Measurements from ENCODE around the gene RAPGEF1. TPM values are rescaled to one million over a fixed set of nuclear protein-coding genes. Genes with fewer than 3 reads are reported as not detected.

RAPGEF1 gene
- total RNA-seq, 4 donors from 2014 or later: 32.0 to 57.3 (median 38.9) TPM

GRCh38 chr9:131545003-131545785, 194.7 kb downstream of the RAPGEF1 start, which contains the start of gene PRRT1B:
Gene PRRT1B (plus strand): TSS chr9:131545523. CDS start chr9:131545616, 93 bp downstream.
- Histone ChIP-seq H3K4me3 (peak within 1 kb of the TSS in 2 of 4 donors; percentile 5 to 27), H3K27me3 (peaks cover 0 to 61% of the 10 kb centered on the region in 2 donors)
- no peak for DNase-seq (ENCODE audit: low spot score in 2 of 2)

GRCh38 chr9:131543141-131543540, 196.7 kb downstream of the RAPGEF1 start:
- DNase-seq (ENCODE audit: low spot score in 2 of 2): no peak
- no peaks in the 10 kb centered on the region for H3K36me3 ChIP-seq
- H3K27ac ChIP-seq: no peak overlapping the region
- no peak overlapping the region for H3K4me3 ChIP-seq
- peaks cover 0 to 19% (median 6%) of the 10 kb centered on the region in 4 donors for H3K4me1 ChIP-seq
- 88 to 91% methylated on average over 6 of the region's 6 CpGs for WGBS, 2 donors
- peaks cover 0 to 47% of the 10 kb centered on the region in 2 donors for H3K27me3 ChIP-seq
- H3K9me3 ChIP-seq: peaks cover 0 to 36% (median 8%) of the 10 kb centered on the region in 4 donors
- TF ChIP-seq EP300 (IDR thresholded peaks at IDR 0.05) (no peak), POLR2A (IDR thresholded peaks at IDR 0.05) (no peak)
- TF ChIP-seq, protein P1, sequence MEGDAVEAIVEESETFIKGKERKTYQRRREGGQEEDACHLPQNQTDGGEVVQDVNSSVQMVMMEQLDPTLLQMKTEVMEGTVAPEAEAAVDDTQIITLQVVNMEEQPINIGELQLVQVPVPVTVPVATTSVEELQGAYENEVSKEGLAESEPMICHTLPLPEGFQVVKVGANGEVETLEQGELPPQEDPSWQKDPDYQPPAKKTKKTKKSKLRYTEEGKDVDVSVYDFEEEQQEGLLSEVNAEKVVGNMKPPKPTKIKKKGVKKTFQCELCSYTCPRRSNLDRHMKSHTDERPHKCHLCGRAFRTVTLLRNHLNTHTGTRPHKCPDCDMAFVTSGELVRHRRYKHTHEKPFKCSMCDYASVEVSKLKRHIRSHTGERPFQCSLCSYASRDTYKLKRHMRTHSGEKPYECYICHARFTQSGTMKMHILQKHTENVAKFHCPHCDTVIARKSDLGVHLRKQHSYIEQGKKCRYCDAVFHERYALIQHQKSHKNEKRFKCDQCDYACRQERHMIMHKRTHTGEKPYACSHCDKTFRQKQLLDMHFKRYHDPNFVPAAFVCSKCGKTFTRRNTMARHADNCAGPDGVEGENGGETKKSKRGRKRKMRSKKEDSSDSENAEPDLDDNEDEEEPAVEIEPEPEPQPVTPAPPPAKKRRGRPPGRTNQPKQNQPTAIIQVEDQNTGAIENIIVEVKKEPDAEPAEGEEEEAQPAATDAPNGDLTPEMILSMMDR (IDR thresholded peaks at IDR 0.05): no peak

More at GRCh38 chr9:131545003-131545785, 194.7 kb downstream of the RAPGEF1 start, which contains the start of gene PRRT1B:
- H3K9me3 ChIP-seq: peaks cover 0 to 36% (median 8%) of the 10 kb centered on the region in 4 donors
- peaks cover 0 to 19% (median 6%) of the 10 kb centered on the region in 4 donors for H3K4me1 ChIP-seq
- TF ChIP-seq EP300 (IDR thresholded peaks at IDR 0.05) (no peak), POLR2A (IDR thresholded peaks at IDR 0.05) (no peak)
- TF ChIP-seq, protein P1 (IDR thresholded peaks at IDR 0.05): no peak
- 16 to 24% methylated on average over 35 to 50 of the region's 50 CpGs for WGBS, 2 donors
- H3K36me3 ChIP-seq: no peaks in the 10 kb centered on the region
- H3K27ac ChIP-seq: no peak within 1 kb of the TSS

DNA sequence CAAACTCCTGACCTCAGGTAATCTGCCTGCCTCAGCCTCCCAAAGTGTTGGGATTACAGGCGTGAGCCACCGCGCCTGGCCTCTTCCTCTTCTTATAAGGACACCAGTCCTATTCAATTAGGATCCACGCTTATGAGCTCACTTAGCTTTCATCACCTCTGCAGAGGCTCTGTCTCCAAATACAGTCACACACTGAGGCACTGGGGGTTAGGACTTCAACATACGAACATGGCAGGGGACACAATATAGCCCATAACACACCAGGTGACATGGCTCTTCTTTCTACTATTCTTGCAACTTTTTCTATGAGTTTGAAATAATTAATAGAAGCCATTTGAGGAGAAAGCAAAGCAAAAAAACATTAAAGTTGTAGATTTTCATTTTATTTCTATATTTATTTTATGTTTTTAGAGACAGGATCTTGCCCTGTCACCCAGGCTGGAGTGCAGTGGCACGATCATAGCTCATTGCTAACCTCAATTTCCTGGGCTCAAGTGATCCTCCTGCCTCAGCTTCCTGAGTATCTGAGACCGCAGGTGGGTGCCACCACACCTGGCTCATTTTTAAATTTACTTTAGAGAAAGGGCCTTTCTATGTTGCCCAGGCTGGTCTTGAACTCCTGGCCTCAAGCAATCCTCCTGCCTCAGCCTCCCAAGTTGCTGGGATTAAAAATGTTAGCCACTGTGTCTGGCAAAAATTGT, 200.5 kb downstream of the RAPGEF1 start:
- Histone ChIP-seq H3K4me1 (no peaks in the 10 kb centered on the region), H3K27me3 (peaks cover 0 to 9% of the 10 kb centered on the region in 2 donors), H3K27ac (no peak overlapping the region), H3K9me3 (peaks cover 0 to 26% (median 8%) of the 10 kb centered on the region in 4 donors), H3K36me3 (no peaks in the 10 kb centered on the region), H3K4me3 (no peak overlapping the region)
- no peak for DNase-seq (ENCODE audit: low spot score in 2 of 2)
- TF ChIP-seq POLR2A (IDR thresholded peaks at IDR 0.05) (no peak), EP300 (IDR thresholded peaks at IDR 0.05) (no peak)
- TF ChIP-seq, protein P1 (IDR thresholded peaks at IDR 0.05): no peak
- 92 to 93% methylated on average over 7 of the region's 7 CpGs for WGBS, 2 donors

DNA sequence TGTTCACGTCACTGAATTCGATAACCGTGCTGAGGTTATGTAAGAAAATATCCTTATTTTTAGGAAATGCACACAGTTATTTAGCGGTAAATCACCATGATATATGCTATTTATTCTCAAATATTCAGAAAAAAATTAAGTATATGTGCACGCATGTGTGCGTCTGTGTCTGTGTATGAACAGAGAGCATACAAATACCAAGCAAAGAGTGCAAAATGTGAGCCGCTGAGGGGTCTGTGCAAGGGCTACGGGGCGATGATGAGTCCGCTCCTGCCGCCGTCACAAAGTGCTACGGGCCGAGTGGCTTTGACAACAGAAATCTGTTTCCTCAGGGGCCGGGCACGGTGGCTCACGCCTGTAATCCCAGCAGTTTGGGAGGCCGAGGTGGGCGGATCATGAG, 201.9 kb downstream of the RAPGEF1 start:
- no peak for TF ChIP-seq EP300 (IDR thresholded peaks at IDR 0.05)
- TF ChIP-seq, protein P1 (IDR thresholded peaks at IDR 0.05): no peak
- TF ChIP-seq POLR2A (IDR thresholded peaks at IDR 0.05): no peak
- no peak for DNase-seq (ENCODE audit: low spot score in 2 of 2)
- Histone ChIP-seq H3K27ac (no peak overlapping the region), H3K9me3 (peaks cover 0 to 12% (median 5%) of the 10 kb centered on the region in 4 donors), H3K27me3 (peaks cover 0 to 3% of the 10 kb centered on the region in 2 donors), H3K36me3 (no peaks in the 10 kb centered on the region), H3K4me1 (no peaks in the 10 kb centered on the region), H3K4me3 (no peak overlapping the region)
- 93 to 94% methylated on average over 19 of the region's 19 CpGs for WGBS, 2 donors

Measured in tibial nerve (tissue), 4 donors.